GM23338 (cell line): Measurements from ENCODE around the gene GPR162.

ENCODE experiments used
- CREB1 ChIP-seq: fragments of 250-450 bp; sonication (Bioruptor Pico); IDR thresholded peaks from 2 replicates; pipeline ENCODE4 v1.5.0; 2020; ENCODE audit warnings: low read depth, mild to moderate bottlenecking, moderate library complexity
- EZH2 ChIP-seq: fragments of 200-600 bp; sonication (generic); IDR thresholded peaks from one replicate; pipeline ENCODE4 v1.8.0; 2017; ENCODE audit warnings: antibody characterized with exemption, mild to moderate bottlenecking, low read depth; ENCODE audit not compliant: unreplicated experiment
- EZH2phosphoT487 ChIP-seq: fragments of 200-600 bp; sonication (generic); IDR thresholded peaks from one replicate; pipeline ENCODE4 v1.8.1; 2018; ENCODE audit warnings: antibody characterized with exemption; ENCODE audit not compliant: unreplicated experiment
- JUNB ChIP-seq: IDR thresholded peaks from one replicate; pipeline ENCODE4 v1.6.1; 2016; ENCODE audit warnings: antibody characterized with exemption; ENCODE audit not compliant: unreplicated experiment
- NANOG ChIP-seq: IDR thresholded peaks from 2 replicates; pipeline ENCODE4 v1.6.1; 2016; ENCODE audit warnings: antibody characterized with exemption, borderline replicate concordance
- POLR2AphosphoS5 ChIP-seq: IDR thresholded peaks from 2 replicates; pipeline ENCODE4 v1.6.1; 2016; ENCODE audit warnings: antibody characterized with exemption, low read depth
- REST ChIP-seq: IDR thresholded peaks from one replicate; pipeline ENCODE4 v1.6.1; 2018; ENCODE audit warnings: antibody characterized with exemption; ENCODE audit not compliant: unreplicated experiment
- ZNF331 ChIP-seq: fragments of 250-450 bp; sonication (Bioruptor Pico); IDR thresholded peaks from 2 replicates; pipeline ENCODE4 v1.5.0; 2020; ENCODE audit warnings: low read depth, mild to moderate bottlenecking, moderate library complexity
- TF ChIP-seq, protein P1 (sequence below), 2 experiments: fragments of 200-600 bp in 1 of 2; sonication (generic) in 1 of 2; conservative IDR thresholded peaks; 2 replicates each; pipeline versions ENCODE4 v1.5.1 to v1.6.1; 2016 to 2017; ENCODE audit warnings: antibody characterized with exemption in 2 of 2, low read depth in 2 of 2, mild to moderate bottlenecking in 2 of 2, moderate library complexity in 1 of 2

GRCh38 chr12:6839482-6840201 lies 18.0 kb downstream of the GPR162 start:
- TF ChIP-seq, protein P1, sequence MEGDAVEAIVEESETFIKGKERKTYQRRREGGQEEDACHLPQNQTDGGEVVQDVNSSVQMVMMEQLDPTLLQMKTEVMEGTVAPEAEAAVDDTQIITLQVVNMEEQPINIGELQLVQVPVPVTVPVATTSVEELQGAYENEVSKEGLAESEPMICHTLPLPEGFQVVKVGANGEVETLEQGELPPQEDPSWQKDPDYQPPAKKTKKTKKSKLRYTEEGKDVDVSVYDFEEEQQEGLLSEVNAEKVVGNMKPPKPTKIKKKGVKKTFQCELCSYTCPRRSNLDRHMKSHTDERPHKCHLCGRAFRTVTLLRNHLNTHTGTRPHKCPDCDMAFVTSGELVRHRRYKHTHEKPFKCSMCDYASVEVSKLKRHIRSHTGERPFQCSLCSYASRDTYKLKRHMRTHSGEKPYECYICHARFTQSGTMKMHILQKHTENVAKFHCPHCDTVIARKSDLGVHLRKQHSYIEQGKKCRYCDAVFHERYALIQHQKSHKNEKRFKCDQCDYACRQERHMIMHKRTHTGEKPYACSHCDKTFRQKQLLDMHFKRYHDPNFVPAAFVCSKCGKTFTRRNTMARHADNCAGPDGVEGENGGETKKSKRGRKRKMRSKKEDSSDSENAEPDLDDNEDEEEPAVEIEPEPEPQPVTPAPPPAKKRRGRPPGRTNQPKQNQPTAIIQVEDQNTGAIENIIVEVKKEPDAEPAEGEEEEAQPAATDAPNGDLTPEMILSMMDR (conservative IDR thresholded peaks at IDR 0.05; ENCODE audit: low read depth in 2 of 2): no peak
- TF ChIP-seq POLR2AphosphoS5 (no peak), CREB1 (no peak), EZH2phosphoT487 (no peak), ZNF331 (CRISPR knock-in tag) (no peak), JUNB (no peak), EZH2 (no peak), NANOG (no peak), REST (no peak)
